Neural progenitor cell (in vitro differentiated cells): ENCODE data around the gene SMIM31. TPM values are rescaled to one million over a fixed set of nuclear protein-coding genes. Genes with fewer than 3 reads are reported as not detected.

Source experiments
- DNase-seq: peaks from one replicate; pipeline ENCODE4 v3.0.0-alpha.2; 2016; ENCODE audit warnings: low spot score
- H2AFZ ChIP-seq: fragments of 200-600 bp; sonication (generic); replicated peaks from 2 replicates; pipeline ENCODE4 v1.6.1; 2016; ENCODE audit warnings: antibody characterized with exemption
- H3F3A ChIP-seq: fragments of 200-600 bp; sonication (generic); 2 replicates; pipeline ENCODE4 v1.6.1; 2016; ENCODE audit warnings: antibody characterized with exemption, low read depth
- H3K27ac ChIP-seq: fragments of 200-600 bp; sonication (generic); 2 replicates; pipeline ENCODE4 v1.5.1; 2016; ENCODE audit warnings: mild to moderate bottlenecking
- H3K27me3 ChIP-seq: fragments of 200-600 bp; sonication (generic); 2 replicates; pipeline ENCODE4 v1.6.1; 2016; ENCODE audit warnings: mild to moderate bottlenecking, moderate library complexity
- H3K36me3 ChIP-seq: fragments of 200-600 bp; sonication (generic); 2 replicates; pipeline ENCODE4 v1.5.1; 2016
- H3K4me1 ChIP-seq: fragments of 200-600 bp; sonication (generic); 2 replicates; pipeline ENCODE4 v1.6.1; 2016; ENCODE audit warnings: mixed run types
- H3K4me2 ChIP-seq: fragments of 200-600 bp; sonication (generic); 2 replicates; pipeline ENCODE4 v1.6.1; 2016
- H3K4me3 ChIP-seq: fragments of 200-600 bp; sonication (generic); 2 replicates; pipeline ENCODE4 v1.5.1; 2016
- H3K79me2 ChIP-seq: fragments of 200-600 bp; sonication (generic); 2 replicates; pipeline ENCODE4 v1.6.1; 2016; ENCODE audit warnings: low read depth
- H3K9ac ChIP-seq: fragments of 200-600 bp; sonication (generic); 2 replicates; pipeline ENCODE4 v1.6.1; 2016
- H3K9me3 ChIP-seq: fragments of 200-600 bp; sonication (generic); 2 replicates; pipeline ENCODE4 v1.5.1; 2016; ENCODE audit warnings: low read depth
- H4K20me1 ChIP-seq: fragments of 200-600 bp; sonication (generic); 2 replicates; pipeline ENCODE4 v1.6.1; 2016; ENCODE audit warnings: low read depth
- H3K27ac Mint-ChIP-seq: 3 replicates; pipeline ENCODE4 v1.8.0; 2021; ENCODE audit warnings: mixed read lengths
- H3K27me3 Mint-ChIP-seq: 2 replicates; pipeline ENCODE4 v1.8.0; 2022; ENCODE audit warnings: low read depth, mild to moderate bottlenecking, inconsistent platforms, moderate library complexity, mixed read lengths; ENCODE audit not compliant: insufficient read depth
- H3K36me3 Mint-ChIP-seq: 3 replicates; pipeline ENCODE4 v1.8.0; 2021; ENCODE audit warnings: mixed read lengths
- H3K4me1 Mint-ChIP-seq: 3 replicates; pipeline ENCODE4 v1.8.0; 2021; ENCODE audit warnings: mixed read lengths
- H3K4me3 Mint-ChIP-seq: 3 replicates; pipeline ENCODE4 v1.8.0; 2021; ENCODE audit warnings: mild to moderate bottlenecking, moderate library complexity, mixed read lengths
- H3K9me3 Mint-ChIP-seq: 3 replicates; pipeline ENCODE4 v1.8.0; 2020; ENCODE audit warnings: mixed read lengths
- EZH2 ChIP-seq: fragments of 200-600 bp; sonication (generic); IDR thresholded peaks from 2 replicates; pipeline ENCODE4 v1.6.1; 2017; ENCODE audit warnings: antibody characterized with exemption, mild to moderate bottlenecking, moderate library complexity
- EZH2phosphoT487 ChIP-seq: fragments of 200-600 bp; sonication (generic); IDR thresholded peaks from 2 replicates; pipeline ENCODE4 v1.6.1; 2017; ENCODE audit warnings: antibody characterized with exemption
- total RNA-seq: library from RNA; depleted of rRNA; stranded (reverse); fragments of >200 nt; gene quantifications from 2 replicates; pipeline ENCODE4 v1.2.3, GENCODE V29; 2015; ENCODE audit warnings: low replicate concordance
- TF ChIP-seq, protein P1 (sequence below): fragments of 200-600 bp; sonication (generic); IDR thresholded peaks from 2 replicates; pipeline ENCODE4 v1.5.1; 2017; ENCODE audit warnings: antibody characterized with exemption, mild to moderate bottlenecking

SMIM31 gene
- total RNA-seq, 1 donor from 2014 or later = not detected

DNA sequence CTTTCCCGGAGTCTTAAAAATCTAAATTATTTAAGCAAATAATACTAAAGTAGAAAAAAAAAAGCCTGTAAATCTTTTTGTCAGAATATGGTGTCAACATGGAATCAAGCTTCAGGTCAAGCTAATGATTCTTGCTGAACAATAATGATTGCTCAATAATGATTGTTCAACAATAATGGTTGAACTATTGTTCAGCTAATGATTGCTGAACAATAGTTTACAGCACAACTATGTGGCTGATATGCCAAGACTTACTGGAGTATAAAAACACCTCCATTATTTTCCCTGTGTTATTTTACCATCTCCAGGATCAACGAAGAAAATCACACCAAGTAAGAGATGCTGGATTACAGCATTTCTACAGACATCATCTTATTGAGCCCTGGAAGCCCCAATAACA lies 35.1 kb upstream of the SMIM31 start:
- DNase-seq = no peak
- no peak for TF ChIP-seq EZH2
- no peaks in the 10 kb centered on the region for H3K79me2 ChIP-seq
- H3K4me2 ChIP-seq = no peak overlapping the region
- H3K27ac ChIP-seq = no peak overlapping the region
- Mint-ChIP-seq H3K4me3 (no peak overlapping the region), H3K4me1 (no peaks in the 10 kb centered on the region), H3K27ac (no peak overlapping the region), H3K9me3 (no peaks in the 10 kb centered on the region), H3K36me3 (no peaks in the 10 kb centered on the region), H3K27me3 (peaks cover 2% of the 10 kb centered on the region)
- H2AFZ ChIP-seq = no peak overlapping the region
- no peaks in the 10 kb centered on the region for H3K27me3 ChIP-seq
- H3K9ac ChIP-seq = no peak overlapping the region
- H3K4me3 ChIP-seq = no peak overlapping the region
- H4K20me1 ChIP-seq = no peaks in the 10 kb centered on the region
- no peaks in the 10 kb centered on the region for H3F3A ChIP-seq
- H3K4me1 ChIP-seq = peaks cover 5% of the 10 kb centered on the region
- no peaks in the 10 kb centered on the region for H3K36me3 ChIP-seq
- no peaks in the 10 kb centered on the region for H3K9me3 ChIP-seq

GRCh38 chr4:164725066-164725465 lies 28.9 kb upstream of the SMIM31 start:
- H3K4me2 ChIP-seq = no peak overlapping the region
- no peak overlapping the region for H3K4me3 Mint-ChIP-seq
- no peak overlapping the region for H3K27ac Mint-ChIP-seq
- H4K20me1 ChIP-seq = no peaks in the 10 kb centered on the region
- no peak overlapping the region for H3K9ac ChIP-seq
- H3K4me3 ChIP-seq = no peak overlapping the region
- no peaks in the 10 kb centered on the region for H3K9me3 ChIP-seq
- H3F3A ChIP-seq = no peaks in the 10 kb centered on the region
- H2AFZ ChIP-seq = no peak overlapping the region
- no peaks in the 10 kb centered on the region for H3K36me3 Mint-ChIP-seq
- no peak for TF ChIP-seq EZH2phosphoT487
- TF ChIP-seq, protein P1, sequence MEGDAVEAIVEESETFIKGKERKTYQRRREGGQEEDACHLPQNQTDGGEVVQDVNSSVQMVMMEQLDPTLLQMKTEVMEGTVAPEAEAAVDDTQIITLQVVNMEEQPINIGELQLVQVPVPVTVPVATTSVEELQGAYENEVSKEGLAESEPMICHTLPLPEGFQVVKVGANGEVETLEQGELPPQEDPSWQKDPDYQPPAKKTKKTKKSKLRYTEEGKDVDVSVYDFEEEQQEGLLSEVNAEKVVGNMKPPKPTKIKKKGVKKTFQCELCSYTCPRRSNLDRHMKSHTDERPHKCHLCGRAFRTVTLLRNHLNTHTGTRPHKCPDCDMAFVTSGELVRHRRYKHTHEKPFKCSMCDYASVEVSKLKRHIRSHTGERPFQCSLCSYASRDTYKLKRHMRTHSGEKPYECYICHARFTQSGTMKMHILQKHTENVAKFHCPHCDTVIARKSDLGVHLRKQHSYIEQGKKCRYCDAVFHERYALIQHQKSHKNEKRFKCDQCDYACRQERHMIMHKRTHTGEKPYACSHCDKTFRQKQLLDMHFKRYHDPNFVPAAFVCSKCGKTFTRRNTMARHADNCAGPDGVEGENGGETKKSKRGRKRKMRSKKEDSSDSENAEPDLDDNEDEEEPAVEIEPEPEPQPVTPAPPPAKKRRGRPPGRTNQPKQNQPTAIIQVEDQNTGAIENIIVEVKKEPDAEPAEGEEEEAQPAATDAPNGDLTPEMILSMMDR = no peak
- no peak for TF ChIP-seq EZH2
- no peaks in the 10 kb centered on the region for H3K9me3 Mint-ChIP-seq
- DNase-seq = no peak
- no peaks in the 10 kb centered on the region for H3K36me3 ChIP-seq
- no peaks in the 10 kb centered on the region for H3K27me3 ChIP-seq
- peaks cover 5% of the 10 kb centered on the region for H3K4me1 ChIP-seq
- no peaks in the 10 kb centered on the region for H3K4me1 Mint-ChIP-seq
- no peaks in the 10 kb centered on the region for H3K79me2 ChIP-seq
- no peak overlapping the region for H3K27ac ChIP-seq
- H3K27me3 Mint-ChIP-seq = no peaks in the 10 kb centered on the region

DNA sequence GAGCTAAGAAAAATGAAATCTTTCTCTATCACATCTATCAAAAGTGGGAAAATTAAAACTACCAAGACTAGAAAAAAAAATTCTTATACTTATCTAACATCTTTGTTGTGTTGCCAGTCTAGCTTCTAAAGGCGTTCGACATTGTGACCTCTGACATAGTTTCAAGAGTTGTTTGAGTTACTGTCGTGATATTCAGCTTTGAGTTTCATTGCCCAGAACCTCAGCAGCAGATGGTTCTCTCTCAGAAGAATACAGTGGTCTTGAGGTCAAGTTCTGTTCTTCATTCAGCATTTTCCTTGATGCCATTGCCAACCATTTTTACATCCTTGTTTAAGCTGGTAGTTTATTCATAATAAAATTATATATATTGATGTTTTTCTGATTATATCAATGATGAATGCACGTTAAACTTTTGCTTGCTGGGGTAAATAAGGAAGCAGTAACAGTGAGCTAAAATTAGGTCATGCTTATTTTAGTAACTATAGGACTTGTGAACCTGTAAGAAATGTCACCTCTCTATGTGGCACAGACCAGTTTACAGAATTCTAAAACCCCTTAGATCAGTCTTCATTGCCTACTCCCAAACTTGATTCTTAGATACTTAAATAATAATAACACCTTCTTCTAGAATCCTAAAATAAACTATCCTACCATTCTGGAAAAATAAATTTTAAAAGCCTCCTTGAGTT lies 23.1 kb upstream of the SMIM31 start:
- no peaks in the 10 kb centered on the region for H3K9me3 ChIP-seq
- no peaks in the 10 kb centered on the region for H4K20me1 ChIP-seq
- no peak for DNase-seq
- no peak overlapping the region for H3K4me2 ChIP-seq
- no peaks in the 10 kb centered on the region for H3K79me2 ChIP-seq
- Mint-ChIP-seq H3K9me3 (no peaks in the 10 kb centered on the region), H3K36me3 (no peaks in the 10 kb centered on the region), H3K4me1 (no peaks in the 10 kb centered on the region), H3K27me3 (no peaks in the 10 kb centered on the region), H3K4me3 (no peak overlapping the region), H3K27ac (no peak overlapping the region)
- H3K4me1 ChIP-seq = no peaks in the 10 kb centered on the region
- no peaks in the 10 kb centered on the region for H3F3A ChIP-seq
- TF ChIP-seq, protein P1 = no peak
- TF ChIP-seq EZH2phosphoT487 (no peak), EZH2 (no peak)
- H3K9ac ChIP-seq = no peak overlapping the region
- H3K27me3 ChIP-seq = no peaks in the 10 kb centered on the region
- no peak overlapping the region for H3K4me3 ChIP-seq
- no peak overlapping the region for H2AFZ ChIP-seq
- no peaks in the 10 kb centered on the region for H3K36me3 ChIP-seq
- no peak overlapping the region for H3K27ac ChIP-seq

- Mint-ChIP-seq H3K27me3 (no peaks in the 10 kb centered on the region), H3K9me3 (no peaks in the 10 kb centered on the region), H3K36me3 (no peaks in the 10 kb centered on the region), H3K4me1 (no peaks in the 10 kb centered on the region), H3K4me3 (no peak overlapping the region), H3K27ac (no peak overlapping the region)
- Histone ChIP-seq H3F3A (no peaks in the 10 kb centered on the region), H3K9me3 (no peaks in the 10 kb centered on the region), H3K4me3 (no peak overlapping the region), H3K27me3 (no peaks in the 10 kb centered on the region), H3K36me3 (no peaks in the 10 kb centered on the region), H2AFZ (no peak overlapping the region), H3K4me2 (no peak overlapping the region), H3K27ac (no peak overlapping the region), H4K20me1 (no peaks in the 10 kb centered on the region), H3K79me2 (no peaks in the 10 kb centered on the region), H3K9ac (no peak overlapping the region), H3K4me1 (no peaks in the 10 kb centered on the region)
- TF ChIP-seq, protein P1 = peak; percentile 98
- TF ChIP-seq EZH2phosphoT487 = no peak
- peak; percentile 59 for DNase-seq
Measured at GRCh38 chr4:164731827-164732474, 22.0 kb upstream of the SMIM31 start.
